HS-5 (cell line): Measurements from ENCODE around the gene HNRNPL.
"Not testable (repeated sequence)": the region's sequence is repeated elsewhere in the genome, so short reads cannot be mapped to it uniquely, and the experiment has no call there.

ENCODE experiments used
- DNase-seq: peaks from one replicate; pipeline ENCODE4 v3.0.0-alpha.2; 2012; ENCODE audit warnings: low read depth

The HNRNPL gene

DNA sequence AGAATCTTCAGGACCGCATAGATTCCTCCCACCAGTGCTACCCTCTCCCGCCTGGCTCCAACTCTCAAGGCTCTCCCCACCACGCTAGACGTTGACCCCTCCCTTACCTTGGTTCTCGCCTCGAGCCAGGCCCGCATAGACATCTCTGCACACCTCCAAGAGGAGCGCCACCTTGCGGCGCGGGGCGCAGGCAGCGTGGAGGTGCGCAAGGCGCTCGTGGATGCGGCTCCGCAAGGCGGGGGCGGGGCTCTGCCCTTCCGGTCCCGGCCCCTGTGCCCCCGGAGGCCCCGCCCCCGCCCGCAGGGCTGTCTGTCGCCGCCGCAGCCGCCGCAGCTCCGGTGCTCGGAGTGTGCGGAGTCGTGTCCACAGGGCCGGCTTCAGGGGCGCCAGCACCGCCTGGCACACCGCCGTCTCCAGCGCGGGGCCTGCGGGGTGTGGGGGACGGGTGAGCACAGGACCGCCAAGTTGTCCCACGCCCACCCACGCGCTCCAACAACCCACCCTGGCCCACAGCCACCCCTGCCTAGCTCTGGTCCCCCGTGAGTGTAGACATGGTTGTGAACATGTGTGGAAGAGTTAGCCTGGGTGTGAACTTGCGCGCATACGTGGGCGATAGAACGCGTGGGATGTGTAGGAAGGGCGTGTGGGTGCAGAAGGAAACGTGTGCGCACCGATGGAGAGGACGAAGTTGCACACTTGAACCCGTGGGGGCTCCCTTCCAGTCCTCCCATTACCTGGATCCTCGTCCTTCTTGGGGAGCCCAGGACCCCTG is 20.2 kb upstream of the HNRNPL start:
- no peak for DNase-seq

DNA sequence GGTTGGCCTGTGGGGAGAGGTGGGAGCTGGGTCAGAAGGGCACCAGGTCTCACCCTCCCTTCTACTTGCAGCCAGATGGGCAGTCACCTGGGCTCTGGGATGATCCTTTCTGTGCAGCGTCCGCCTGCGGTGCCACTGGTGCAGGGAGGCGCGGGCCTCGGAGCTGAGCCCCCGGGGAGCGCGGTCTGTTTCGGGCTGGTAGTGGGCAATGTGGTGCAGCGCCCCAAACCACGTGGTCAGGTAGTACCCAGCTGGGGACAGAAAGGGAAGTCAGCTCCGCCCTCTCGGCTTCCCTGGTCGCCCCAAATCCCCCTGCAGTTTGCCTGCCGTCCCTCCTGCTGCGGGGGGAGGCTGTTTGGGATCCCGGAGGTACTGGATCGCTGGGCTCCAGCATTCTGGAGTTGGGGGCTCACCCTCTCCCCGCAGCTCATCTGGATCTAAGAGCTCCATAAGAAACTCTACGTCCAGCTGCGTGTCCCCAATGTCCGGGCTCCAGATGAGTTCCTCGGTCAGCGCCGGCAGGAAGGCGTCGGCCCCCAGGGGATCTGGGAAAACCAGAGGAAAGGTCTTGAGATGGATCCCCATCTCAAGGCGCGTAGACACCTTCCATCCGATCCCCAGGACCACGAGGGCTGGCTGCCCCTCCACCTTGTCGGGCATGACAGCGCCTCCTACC is 19.5 kb upstream of the HNRNPL start:
- DNase-seq, result no peak

DNA sequence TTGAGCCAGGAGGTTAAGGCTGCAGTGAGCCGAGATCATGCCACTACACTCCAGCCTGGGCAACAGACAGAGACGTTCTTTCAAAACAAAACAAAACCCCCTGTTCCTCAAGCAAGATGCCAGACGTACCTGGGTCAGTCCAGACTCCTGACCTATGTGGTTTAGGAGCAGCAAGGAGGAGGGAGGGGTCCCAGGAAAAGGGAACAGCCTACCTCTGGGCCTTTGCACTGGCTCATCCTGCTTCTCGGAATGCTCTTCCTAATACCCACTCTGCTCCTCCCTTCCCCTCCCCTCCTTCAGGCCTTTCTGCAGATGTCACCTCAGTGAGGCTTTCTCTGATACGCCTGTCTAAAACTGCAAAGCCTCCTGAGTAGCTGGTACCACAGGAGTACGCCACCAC is 18.8 kb upstream of the HNRNPL start:
- DNase-seq, result no peak

DNA sequence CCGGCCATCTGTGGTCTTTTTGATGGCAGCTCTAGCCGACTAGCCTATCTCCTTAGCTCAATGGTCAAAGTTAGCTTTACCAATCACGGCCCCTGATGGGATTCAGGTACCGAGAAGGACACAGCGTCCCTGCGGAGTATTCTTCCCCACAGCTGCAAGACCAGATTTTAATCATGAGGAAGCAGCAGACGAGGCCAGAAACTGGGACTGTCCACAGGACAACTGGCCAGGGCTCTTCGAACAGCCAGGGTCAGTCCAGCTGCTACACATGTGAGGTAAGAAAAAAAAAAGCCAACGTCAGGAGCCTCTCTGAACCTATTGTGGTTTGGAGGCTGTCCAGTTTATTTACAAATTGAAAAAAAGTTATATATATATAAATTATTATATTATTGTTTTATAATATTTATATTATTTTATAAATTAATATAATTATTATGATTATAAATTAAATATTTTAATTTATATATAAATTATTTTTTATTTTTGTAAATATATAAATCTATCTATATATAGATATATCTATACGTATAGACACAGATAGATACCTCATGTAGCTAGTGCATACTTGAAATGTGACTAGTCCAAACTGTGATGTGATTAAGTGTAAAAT is 17.5 kb upstream of the HNRNPL start:
- no peak for DNase-seq

DNA sequence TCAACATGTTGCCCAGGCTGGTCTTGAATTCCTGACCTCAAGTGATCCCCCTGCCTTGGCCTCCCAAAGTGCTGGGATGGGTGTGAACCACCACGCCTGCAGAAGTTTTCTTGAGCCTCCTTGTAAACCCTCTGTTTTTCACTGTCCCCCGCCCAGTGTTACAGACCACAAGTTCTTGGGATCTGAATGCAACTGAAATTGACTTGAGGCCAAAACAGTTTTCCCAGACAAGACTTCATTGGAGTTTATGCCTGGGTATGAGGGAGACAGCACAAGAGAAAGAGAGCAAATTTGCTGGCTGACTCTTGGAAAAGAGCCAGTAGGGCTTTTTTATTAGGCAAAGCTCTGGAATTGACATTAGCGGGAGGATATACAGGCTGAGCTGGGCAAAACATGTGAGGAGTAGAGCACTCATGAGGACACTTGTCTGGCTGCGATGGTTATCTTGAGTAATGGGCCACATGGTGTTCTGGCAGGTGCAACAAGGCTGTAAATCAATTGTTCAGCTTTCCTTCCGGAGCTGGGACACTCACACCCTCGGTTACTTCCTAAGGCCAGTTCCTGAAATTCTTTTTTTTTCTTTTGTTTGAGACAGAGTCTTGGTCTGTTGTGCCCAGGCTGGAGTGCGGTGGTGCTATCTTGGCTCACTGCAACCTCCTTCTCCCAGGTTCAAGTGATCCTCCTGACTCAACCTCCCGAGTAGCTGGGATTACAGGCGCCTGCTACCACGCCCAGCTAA is 12.7 kb upstream of the HNRNPL start:
- no peak for DNase-seq

DNA sequence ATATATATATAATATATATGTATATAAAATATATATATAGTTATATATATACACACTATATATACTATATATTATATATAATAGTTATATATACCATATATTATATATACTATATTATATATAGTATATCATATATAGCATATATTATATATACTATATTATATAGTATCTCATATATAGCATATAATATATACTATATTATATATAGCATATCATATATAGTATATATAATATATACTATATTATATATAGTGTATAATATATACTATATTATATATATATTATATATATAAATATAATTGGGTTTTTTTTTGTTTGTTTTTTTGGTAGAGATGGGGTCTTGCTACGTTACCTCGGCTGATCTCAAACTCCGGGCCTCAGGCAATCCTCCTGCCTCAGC is 11.6 kb upstream of the HNRNPL start:
- no peak for DNase-seq

DNA sequence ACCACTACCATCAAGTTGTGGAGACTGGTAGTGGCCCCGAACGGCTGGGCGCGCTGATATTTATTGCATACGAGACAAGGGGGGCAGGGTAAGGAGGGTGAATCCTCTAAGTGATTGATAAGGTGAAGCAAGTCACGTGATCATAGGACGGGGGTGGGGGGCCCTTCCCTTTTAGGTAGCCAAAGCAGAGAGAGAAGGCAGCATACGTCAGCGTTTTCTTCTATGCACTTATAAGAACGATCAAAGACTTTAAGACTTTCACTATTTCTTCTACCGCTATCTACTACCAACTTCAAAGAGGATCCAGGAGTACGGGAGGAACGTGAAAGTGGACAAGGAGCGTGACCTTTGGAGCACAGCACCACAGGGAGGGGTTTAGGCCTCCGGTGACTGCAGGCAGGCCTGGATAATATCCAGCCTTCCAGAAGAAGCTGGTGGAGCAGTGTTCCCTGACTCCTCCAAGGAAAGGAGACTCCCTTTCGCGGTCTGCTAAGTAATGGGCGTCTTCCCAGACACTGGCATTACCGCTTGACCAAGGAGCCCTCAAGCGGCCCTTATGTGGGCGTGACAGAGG is 9.9 kb upstream of the HNRNPL start:
- not testable (repeated sequence) for DNase-seq

DNA sequence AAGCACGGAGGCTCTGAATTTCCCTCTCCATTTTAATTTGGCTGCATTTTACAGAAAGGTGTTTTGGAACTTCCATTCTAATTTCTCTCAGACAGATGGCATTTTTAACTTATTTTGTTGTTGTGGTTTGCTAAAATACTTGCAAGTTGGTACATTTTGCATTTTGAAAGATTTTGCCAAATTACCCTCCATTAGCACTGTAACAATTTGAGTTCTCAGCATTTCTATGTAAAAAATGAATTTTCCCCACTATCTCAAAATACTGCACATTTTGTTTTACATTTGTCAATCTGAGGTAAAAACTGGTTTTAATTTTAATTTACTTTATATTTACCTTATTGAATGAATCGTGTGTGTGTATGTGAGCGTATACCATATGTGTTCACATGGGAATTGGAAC is 7.0 kb upstream of the HNRNPL start:
- no peak for DNase-seq

DNA sequence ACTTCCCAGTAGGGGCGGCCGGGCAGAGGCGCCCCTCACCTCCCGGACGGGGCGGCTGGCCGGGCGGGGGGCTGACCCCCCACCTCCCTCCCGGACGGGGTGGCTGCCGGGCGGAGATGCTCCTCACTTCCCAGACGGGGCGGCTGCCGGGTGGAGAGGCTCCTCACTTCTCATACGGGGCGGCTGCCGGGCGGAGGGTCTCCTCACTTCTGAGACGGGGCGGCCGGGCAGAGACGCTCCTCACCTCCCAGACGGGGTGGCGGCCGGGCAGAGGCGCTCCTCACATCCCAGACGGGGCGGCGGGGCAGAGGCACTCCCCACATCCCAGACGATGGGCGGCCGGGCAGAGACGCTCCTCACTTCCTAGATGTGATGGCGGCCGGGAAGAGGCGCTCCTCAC is 6.0 kb upstream of the HNRNPL start:
- DNase-seq, result not testable (repeated sequence)

DNA sequence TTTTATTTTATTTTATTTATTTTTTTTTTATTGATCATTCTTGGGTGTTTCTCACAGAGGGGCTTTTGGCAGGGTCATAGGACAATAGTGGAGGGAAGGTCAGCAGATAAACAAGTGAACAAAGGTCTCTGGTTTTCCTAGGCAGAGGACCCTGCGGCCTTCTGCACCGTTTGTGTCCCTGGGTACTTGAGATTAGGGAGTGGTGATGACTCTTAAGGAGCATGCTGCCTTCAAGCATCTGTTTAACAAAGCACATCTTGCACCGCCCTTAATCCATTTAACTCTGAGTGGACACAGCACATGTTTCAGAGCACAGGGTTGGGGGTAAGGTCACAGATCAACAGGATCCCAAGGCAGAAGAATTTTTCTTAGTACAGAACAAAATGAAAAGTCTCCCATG is 5.2 kb upstream of the HNRNPL start:
- not testable (repeated sequence) for DNase-seq

DNA sequence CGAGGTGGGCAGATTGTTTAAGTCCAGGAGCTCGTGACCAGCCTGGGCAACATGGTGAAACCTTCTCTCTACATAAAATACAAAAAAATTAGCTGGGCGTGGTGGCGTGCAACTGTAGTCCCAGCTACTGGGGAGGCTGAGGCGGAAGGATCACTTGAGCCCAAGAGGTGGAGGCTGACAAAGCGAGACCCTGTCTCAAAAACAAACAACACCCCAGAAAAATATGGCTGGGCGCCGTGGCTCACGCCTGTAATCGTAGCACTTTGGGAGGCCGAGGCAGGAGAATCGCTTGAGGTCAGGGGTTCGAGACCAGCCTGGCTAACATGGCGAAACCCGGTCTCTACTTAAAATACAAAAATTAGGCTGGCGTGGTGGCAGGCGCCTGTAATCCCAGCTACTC is 3.4 kb upstream of the HNRNPL start:
- DNase-seq, result no peak

DNA sequence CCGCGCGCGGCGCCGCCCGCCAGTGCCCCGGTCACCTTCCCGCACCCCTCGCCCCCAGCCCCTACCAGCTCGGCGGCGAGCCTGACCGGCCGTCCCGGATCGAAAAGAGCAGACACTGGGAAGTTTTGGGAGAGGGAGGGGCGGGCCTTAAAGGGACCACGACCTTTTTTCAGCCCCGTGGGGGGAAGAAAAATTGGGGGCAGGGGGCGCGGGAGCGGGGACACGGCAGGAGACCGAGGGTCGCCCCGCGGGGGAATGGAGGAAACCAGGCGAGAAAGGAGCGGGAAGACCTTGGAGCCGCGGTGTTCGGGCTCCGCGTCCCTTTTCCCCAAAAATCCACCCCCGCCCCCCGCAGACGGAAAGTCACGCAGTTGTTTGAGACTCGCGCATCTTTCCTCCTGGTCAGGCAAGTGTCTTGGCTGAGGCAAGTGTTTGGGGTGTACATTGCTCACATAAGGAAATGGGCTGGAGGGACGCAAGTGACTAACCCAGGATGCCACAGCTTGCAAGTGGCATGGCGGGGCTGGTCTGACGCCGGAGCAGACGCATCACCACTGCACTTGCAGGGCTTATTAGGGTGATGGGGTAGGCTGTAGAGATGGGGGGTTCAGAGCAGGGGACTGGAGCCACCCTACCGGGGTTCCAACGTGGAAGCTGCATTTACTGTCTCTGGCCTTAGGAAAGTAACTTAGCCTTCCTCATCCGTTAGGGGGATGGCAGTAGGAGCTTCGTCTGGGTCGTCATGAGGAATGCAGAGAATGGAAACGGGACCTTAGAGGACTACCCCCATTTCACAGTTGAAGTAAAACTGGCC is 2.7 kb upstream of the HNRNPL start:
- no peak for DNase-seq

DNA sequence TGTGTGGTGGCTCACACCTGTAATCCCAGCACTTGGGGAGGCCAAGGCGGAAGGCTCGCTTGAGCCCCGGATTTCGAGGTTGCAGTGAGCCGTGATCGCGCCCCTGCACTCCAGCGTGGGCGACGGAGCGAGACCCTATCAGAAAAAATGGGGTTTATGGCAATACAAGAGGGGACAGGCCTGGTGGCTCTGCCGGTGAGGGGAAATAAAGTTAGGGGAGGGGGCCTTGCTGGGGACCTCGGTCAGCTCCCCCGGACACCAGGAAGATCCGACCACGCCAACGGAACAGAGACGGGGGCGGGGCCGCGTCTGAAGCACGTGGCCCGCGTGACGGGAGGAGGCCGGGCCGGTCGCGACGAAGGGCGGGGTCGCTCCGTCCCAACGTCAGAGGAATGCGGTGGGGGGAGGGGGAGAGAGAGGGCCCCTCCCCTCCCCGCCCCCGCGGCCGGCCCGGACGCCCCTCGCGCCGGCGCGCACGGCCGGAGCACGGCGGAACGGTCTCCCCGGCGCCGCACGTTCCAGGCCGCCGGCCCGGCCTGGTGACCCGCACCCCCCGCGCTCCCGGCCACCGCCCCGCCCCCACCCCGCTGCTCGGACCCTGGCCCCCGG is 1.9 kb upstream of the HNRNPL start:
- no peak for DNase-seq

DNA sequence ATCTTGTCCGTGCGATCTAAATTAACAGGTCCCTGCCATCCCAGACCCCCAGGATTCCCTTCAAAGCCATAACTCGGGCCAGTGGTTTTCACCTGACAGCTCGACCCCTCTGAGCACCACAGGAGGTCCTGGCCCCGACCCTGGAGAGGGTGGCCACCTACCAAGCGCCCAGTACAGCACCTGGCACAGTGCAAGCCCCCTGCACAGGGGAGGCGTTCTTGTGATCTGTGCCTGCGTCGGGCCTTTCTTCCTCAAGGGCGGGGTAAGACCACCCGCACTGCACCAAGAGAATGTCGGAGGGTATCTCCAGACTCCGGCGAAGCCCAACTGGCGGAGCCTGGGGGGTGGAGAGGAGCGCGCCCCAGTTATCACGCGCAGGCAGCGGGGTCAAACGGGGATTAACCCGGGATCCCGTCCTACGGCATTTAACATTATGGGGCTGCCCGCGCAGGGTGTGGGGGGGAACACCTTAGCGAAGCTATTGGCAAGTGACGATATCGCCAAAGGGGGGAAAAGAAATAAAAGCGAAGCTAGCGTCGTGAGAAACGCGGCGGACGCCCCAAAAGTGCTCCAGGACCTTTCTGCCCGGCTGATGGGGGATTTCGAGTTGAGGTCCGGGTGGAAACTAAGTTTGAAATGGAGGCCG is 1.3 kb upstream of the HNRNPL start:
- no peak for DNase-seq

DNA sequence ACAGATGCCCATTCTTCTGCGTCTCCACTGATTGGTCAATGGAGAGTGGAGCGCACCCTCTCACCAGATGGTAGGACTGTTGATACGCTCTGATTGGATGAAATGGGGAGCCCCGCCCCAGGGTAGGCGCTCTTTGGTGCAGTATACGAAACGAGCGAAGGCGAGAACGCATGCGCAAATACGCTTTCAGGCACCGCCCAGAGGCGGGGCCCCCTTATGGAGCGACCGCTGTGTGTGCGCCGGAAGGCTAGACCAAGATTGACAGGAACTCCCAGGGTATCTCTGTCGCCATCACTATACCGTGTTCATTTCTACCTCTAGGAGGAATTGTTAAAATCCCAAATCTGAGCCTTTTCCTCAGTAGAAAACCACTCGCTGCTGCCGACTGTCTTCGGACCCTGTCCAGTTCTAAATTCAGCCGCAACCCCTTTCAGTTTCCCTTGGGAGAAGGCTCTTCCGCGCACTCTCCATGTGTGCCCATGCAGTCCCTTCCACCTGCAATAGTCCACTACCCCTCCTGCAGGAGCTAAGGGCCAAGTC is 720 bp upstream of the HNRNPL start:
- DNase-seq, result no peak

DNA sequence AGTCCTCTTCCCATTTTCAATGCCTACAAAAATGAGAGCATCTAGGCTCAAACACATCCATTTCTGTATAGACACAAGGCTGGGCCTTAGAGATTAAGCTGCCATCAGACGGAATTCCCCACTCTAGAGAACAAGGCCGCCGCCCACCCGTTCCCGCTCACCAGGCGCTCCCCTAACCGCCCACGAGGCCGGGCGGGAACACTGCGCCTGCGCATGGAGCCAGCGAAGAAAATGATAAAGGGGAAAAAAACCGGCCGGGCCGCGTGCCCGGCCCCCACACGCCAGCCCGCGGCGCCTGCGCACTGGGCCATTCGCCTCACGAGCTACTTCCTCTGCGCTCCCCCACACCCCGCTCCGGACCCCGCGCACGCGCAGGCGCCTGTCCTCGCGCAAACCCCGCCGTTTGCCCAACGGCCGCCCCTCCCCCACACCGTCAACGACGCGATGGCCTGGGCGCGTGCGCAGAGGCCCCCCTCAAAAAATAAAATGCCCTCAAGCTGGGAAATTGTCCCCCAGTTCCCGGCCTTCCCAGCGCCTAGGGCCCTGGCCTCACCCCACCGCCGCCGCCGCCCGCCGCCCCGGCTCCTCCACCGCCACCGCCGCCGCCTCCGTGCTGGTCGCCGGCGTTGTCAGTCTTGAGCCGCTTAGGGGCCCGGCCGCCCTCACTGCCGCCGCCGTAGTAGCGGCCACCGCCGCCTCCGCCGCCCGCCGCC is 483 bp downstream of the HNRNPL start:
- DNase-seq, result peak; percentile 76

DNA sequence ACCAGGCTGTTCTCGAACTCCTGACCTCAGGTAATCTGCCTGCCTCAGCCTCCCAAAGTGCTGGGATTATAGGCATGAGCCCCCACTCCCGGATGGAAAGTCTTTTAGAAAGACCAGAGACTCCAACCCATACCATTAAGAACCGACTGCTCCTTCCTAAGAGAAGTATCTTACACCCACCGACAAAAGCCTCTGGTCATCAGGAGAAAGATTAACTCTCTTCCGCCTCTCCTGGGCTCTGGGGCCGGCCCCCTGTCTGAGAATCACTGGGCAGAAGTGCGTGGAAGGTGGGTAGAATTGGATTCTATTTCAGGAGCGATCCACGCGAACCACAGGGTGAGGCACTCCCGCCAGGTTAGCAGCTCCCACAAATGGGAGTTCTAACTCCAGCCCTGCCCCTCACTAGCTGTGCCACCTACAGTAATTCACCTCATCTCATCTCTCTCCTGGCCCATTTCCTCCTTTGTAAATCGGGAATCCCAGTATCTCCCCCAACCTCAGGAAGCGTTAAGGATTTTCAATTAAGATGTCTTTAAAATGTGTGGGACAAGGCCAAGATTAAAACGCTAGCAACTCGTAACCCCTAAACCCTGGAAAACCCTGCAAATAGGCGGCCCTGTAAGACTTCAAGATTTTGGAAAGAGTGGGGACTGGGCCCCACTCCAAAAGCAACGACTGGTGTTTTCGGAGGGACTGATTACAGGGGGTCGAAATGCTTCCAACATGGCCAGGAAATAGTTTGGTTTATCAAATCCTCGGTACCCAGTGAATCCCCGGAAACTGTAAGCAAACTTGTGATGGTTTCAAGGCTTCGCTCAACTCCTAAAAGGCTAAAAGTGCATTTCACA is 1.3 kb downstream of the HNRNPL start:
- DNase-seq, result no peak

DNA sequence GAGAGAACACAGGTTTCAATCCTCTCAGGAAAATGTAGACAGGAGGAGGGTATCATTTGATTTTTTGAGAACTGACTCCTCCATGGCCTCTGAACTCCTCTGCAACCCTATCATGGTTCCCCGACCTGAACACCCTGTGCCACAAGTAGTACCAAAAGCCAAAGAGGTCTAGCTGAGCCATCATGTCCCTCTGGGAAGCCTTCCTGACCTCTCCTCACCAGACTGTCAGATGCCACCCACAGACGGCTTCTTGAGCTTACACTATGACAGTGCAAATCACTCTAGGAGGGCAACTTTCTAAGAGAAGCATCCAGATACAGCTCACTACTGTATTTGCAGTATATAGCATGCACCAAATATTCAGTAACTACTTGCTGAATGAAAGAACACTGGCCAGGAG is 3.7 kb downstream of the HNRNPL start:
- DNase-seq, result no peak
